ENCODE results near the gene RERE. TPM values are rescaled to one million over a fixed set of nuclear protein-coding genes. Genes with fewer than 3 reads are reported as not detected.

The RERE gene
- total RNA-seq, 2 donors from 2014 or later, result 96.0 to 105 TPM

DNA sequence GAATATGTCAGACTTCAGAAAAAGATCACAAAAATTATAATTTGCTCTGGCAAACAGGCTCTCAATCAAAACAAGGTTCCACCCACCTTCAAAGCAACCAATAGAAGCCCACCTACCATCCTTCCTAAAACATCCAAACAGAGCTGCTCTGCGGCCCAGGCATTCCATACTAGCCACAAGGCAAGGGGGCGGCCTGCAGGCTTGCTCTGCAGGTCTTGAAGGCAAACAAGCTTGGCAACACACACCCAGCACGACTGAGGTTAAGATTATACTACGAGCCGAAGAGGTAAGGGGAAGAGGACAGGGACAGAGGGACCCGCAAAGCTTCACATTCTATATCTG, 292.3 kb downstream of the RERE start:
- Histone ChIP-seq H3K36me3 (no peaks in the 10 kb centered on the region), H3K4me1 (no peaks in the 10 kb centered on the region), H3K27ac (peak overlapping the region; percentile 66), H3K4me3 (peak overlapping the region; percentile 28), H3K27me3 (no peaks in the 10 kb centered on the region), H3K9me3 (no peaks in the 10 kb centered on the region), H3K9ac (ENCODE audit: low read depth in 2 of 2, low read length in 2 of 2) (peak overlapping the region; percentile 52 to 81)
- DNase-seq, result peak; percentile 46
- intact Hi-C loops (cut with DNase I), result no loop called here
- TF ChIP-seq, protein P1, sequence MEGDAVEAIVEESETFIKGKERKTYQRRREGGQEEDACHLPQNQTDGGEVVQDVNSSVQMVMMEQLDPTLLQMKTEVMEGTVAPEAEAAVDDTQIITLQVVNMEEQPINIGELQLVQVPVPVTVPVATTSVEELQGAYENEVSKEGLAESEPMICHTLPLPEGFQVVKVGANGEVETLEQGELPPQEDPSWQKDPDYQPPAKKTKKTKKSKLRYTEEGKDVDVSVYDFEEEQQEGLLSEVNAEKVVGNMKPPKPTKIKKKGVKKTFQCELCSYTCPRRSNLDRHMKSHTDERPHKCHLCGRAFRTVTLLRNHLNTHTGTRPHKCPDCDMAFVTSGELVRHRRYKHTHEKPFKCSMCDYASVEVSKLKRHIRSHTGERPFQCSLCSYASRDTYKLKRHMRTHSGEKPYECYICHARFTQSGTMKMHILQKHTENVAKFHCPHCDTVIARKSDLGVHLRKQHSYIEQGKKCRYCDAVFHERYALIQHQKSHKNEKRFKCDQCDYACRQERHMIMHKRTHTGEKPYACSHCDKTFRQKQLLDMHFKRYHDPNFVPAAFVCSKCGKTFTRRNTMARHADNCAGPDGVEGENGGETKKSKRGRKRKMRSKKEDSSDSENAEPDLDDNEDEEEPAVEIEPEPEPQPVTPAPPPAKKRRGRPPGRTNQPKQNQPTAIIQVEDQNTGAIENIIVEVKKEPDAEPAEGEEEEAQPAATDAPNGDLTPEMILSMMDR (IDR thresholded peaks at IDR 0.05), result no peak

DNA sequence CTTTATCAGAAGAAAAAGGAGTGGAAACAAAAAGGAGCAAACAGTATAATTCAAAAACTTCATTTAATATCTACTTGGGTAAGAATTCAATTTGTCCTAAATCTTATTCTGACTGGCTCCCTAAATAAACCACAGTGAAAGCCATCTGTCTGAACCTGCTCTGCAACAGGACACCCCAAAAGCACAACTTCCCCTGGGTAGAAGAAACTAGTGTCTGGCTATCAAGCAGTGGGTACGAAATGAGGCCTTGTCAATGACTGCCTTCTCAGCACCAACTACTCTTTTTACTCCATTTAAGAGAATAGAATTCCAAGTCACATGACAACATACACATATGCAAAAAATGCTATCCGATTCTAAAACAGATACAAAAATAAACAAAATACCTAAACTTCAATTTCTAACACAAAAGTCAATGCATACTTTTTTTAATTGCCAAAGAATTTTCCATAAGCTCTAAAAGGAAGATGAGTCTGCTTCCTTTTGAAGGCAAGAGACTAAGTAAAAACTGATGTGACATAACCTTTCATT, 292.7 kb downstream of the RERE start:
- Histone ChIP-seq H3K4me3 (peak overlapping the region; percentile 28), H3K4me1 (no peaks in the 10 kb centered on the region), H3K27me3 (no peaks in the 10 kb centered on the region), H3K36me3 (no peaks in the 10 kb centered on the region), H3K27ac (peak overlapping the region; percentile 66), H3K9ac (ENCODE audit: low read depth in 2 of 2, low read length in 2 of 2) (peak overlapping the region in 1 of 2 donors; percentile 81), H3K9me3 (no peaks in the 10 kb centered on the region)
- DNase-seq, result no peak
- intact Hi-C loops (cut with DNase I), result no loop called here
- TF ChIP-seq, protein P1 (IDR thresholded peaks at IDR 0.05), result no peak

DNA sequence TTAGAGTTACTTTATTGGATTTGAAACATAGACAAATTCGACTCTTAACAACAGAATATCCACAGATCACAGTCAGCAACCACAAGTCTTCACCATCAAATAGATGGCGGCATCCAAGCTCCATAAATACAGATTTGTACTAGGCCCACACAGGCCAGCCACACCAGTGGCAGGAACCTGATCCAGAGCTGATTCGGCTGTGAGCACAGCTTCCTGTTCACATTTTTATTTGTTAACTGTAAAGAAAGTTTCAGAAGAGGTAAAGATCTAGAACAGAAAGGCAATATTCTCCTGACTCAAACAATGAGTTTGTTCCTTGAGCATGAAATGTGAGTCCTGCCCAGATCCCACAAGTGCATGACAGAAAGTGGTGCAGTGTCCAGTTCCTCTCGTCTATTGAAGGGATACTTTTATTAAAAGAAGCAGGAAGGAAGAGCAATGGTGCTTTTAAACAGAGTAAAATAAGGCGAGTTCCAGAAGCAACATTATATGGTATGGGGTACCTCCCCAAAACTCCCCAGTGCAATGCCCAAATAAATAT, 293.7 kb downstream of the RERE start:
- TF ChIP-seq, protein P1 (IDR thresholded peaks at IDR 0.05), result no peak
- intact Hi-C loops (cut with DNase I), result no loop called here
- no peaks in the 10 kb centered on the region for H3K27me3 ChIP-seq
- no peak overlapping the region for H3K9ac ChIP-seq (ENCODE audit: low read depth in 2 of 2, low read length in 2 of 2)
- no peak for DNase-seq
- no peak overlapping the region for H3K27ac ChIP-seq
- H3K36me3 ChIP-seq, result no peaks in the 10 kb centered on the region
- H3K9me3 ChIP-seq, result no peaks in the 10 kb centered on the region
- H3K4me1 ChIP-seq, result no peaks in the 10 kb centered on the region
- no peak overlapping the region for H3K4me3 ChIP-seq

DNA sequence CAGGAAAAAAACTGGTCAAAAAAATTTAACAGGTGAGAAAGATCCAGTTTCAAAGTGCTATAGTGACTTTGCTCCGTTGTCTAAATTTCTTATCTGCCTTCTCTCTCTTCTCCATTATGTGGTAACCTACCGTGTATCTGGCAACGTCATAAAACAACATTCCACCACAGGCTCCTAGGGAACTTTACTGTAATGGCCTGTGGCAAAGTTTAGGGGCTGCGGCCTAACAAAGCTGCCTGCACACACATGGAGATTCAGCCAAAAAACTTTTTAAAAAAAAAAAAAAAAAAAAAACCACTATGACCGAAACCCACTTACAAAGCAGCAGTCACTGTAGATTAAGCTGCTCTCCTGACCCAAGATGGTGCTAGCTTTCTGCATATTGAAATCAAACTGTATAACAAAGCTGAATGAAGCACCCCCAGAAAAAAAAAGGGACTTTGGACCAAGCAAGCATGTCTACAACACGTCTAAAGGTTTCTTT, 296.9 kb downstream of the RERE start:
- Histone ChIP-seq H3K9me3 (no peaks in the 10 kb centered on the region), H3K27ac (no peak overlapping the region), H3K9ac (ENCODE audit: low read depth in 2 of 2, low read length in 2 of 2) (no peak overlapping the region), H3K27me3 (no peaks in the 10 kb centered on the region), H3K4me3 (no peak overlapping the region), H3K4me1 (no peaks in the 10 kb centered on the region), H3K36me3 (no peaks in the 10 kb centered on the region)
- DNase-seq, result no peak
- intact Hi-C loops (cut with DNase I), result no loop called here
- TF ChIP-seq, protein P1 (IDR thresholded peaks at IDR 0.05), result no peak

DNA sequence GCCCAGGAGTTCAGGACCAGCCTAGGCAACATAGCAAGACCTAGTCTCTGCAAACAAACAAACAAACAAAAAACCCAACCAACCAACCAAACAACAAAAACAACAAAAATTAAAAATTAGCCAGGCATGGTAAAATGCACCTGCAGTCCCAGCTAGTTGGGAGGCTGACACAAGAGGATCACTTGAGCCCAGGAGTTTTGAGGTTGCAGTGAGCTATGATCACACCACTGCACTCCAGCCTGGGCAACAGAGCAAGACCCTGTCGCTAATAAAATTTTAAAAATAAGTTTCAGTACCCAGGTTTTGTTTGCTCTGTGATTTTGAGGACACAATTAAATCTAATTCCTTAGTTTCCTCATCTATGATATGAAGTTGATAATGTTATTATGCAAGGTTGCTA, 298.3 kb downstream of the RERE start:
- no peak overlapping the region for H3K27ac ChIP-seq
- TF ChIP-seq, protein P1 (IDR thresholded peaks at IDR 0.05), result no peak
- H3K36me3 ChIP-seq, result no peaks in the 10 kb centered on the region
- no peaks in the 10 kb centered on the region for H3K27me3 ChIP-seq
- no peaks in the 10 kb centered on the region for H3K4me1 ChIP-seq
- H3K4me3 ChIP-seq, result no peak overlapping the region
- H3K9ac ChIP-seq (ENCODE audit: low read depth in 2 of 2, low read length in 2 of 2), result no peak overlapping the region
- DNase-seq, result no peak
- intact Hi-C loops (cut with DNase I), result no loop called here
- H3K9me3 ChIP-seq, result no peaks in the 10 kb centered on the region
